ENCODE data around the gene SIDT1. TPM values are rescaled to one million over a fixed set of nuclear protein-coding genes. Genes with fewer than 3 reads are reported as not detected.

SIDT1 gene
- total RNA-seq, 1 experiment from 2014 or later = not detected

DNA sequence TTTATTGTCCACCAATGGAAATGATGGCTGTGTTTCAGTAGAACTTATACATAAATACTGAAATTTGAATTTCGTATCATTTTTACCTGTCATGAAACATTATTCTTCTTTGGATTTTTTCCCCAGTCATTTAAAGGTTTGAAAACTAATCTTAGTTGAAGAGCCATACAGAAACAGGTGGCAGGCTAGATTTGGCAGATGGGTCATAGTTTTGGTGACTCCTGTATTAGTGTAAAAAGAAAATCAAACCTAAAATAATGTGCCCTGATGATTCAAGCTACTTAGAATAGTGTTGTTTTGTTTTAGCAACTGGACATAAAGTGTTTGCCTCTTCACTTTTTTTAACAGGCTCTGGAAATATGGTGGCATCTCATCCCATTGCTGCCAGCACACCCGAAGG lies 68.9 kb downstream of the SIDT1 start:
- H3K56ac ChIP-seq (ENCODE audit: insufficient read length, low read depth, low read length) = no peak overlapping the region
- no peak overlapping the region for H3K27ac ChIP-seq (ENCODE audit: insufficient read length, low read depth, low read length)
- no peak overlapping the region for H3K4me2 ChIP-seq (ENCODE audit: insufficient read depth, insufficient read length, low read length)
- no peak overlapping the region for H4K5ac ChIP-seq (ENCODE audit: insufficient read length, low read depth, low read length)
- no peak overlapping the region for H3K23ac ChIP-seq (ENCODE audit: insufficient read length, low read depth, low read length)
- H3K27ac Mint-ChIP-seq = no peak overlapping the region
- no peak overlapping the region for H2BK20ac ChIP-seq (ENCODE audit: low read depth, low read length, poor library complexity, severe bottlenecking)
- H2BK120ac ChIP-seq (ENCODE audit: low read depth, low read length, poor library complexity, severe bottlenecking) = no peak overlapping the region
- no peak overlapping the region for H2BK5ac ChIP-seq (ENCODE audit: insufficient read length, low read length)
- H4K91ac ChIP-seq (ENCODE audit: insufficient read length, low read depth, low read length) = no peak overlapping the region
- no peak overlapping the region for H2BK15ac ChIP-seq (ENCODE audit: low read depth, low read length)
- no peaks in the 10 kb centered on the region for H3K79me2 ChIP-seq (ENCODE audit: insufficient read depth, low read length)
- H3K23me2 ChIP-seq (ENCODE audit: insufficient read length, low read depth, low read length, poor library complexity, severe bottlenecking) = no peaks in the 10 kb centered on the region
- H3K4me3 Mint-ChIP-seq = no peak overlapping the region
- H3K4me1 Mint-ChIP-seq = peaks cover 7 to 9% of the 10 kb centered on the region in 2 experiments
- no CpG with 5 or more reads among the region's 2 CpGs for WGBS (ENCODE audit: extremely low coverage, insufficient read length, low lambda C conversion rate)
- no peak overlapping the region for H3T11ph ChIP-seq (ENCODE audit: low read length)
- H3K18ac ChIP-seq (ENCODE audit: insufficient read length, low read depth, low read length) = no peak overlapping the region
- no peak overlapping the region for H2AK5ac ChIP-seq (ENCODE audit: insufficient read length, low read length)
- H3K4me1 ChIP-seq (ENCODE audit: insufficient read depth, low read length) = peaks cover 3% of the 10 kb centered on the region; the same call in 1 of the 2 replicates
- no peaks in the 10 kb centered on the region for H3K9me3 Mint-ChIP-seq
- TF ChIP-seq, protein P1, sequence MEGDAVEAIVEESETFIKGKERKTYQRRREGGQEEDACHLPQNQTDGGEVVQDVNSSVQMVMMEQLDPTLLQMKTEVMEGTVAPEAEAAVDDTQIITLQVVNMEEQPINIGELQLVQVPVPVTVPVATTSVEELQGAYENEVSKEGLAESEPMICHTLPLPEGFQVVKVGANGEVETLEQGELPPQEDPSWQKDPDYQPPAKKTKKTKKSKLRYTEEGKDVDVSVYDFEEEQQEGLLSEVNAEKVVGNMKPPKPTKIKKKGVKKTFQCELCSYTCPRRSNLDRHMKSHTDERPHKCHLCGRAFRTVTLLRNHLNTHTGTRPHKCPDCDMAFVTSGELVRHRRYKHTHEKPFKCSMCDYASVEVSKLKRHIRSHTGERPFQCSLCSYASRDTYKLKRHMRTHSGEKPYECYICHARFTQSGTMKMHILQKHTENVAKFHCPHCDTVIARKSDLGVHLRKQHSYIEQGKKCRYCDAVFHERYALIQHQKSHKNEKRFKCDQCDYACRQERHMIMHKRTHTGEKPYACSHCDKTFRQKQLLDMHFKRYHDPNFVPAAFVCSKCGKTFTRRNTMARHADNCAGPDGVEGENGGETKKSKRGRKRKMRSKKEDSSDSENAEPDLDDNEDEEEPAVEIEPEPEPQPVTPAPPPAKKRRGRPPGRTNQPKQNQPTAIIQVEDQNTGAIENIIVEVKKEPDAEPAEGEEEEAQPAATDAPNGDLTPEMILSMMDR (conservative IDR thresholded peaks at IDR 0.05) = no peak
- H3K27me3 Mint-ChIP-seq (ENCODE audit: low read depth) = no peaks in the 10 kb centered on the region
- no peaks in the 10 kb centered on the region for H3K9me3 ChIP-seq (ENCODE audit: control insufficient read depth, low read depth, low read length)
- H3K27me3 ChIP-seq (ENCODE audit: insufficient read depth, low read length) = no peaks in the 10 kb centered on the region
- H3K36me3 Mint-ChIP-seq (ENCODE audit: insufficient read depth in 1 of 3, low read depth in 3 of 3) = no peaks in the 10 kb centered on the region
- H3K79me1 ChIP-seq (ENCODE audit: insufficient read depth, low read depth, low read length, poor library complexity, severe bottlenecking) = no peaks in the 10 kb centered on the region
- no peak overlapping the region for H3K14ac ChIP-seq (ENCODE audit: insufficient read depth, low read length)
- H4K20me1 ChIP-seq (ENCODE audit: control insufficient read depth, insufficient read depth, insufficient read length) = no peaks in the 10 kb centered on the region
- H2AFZ ChIP-seq (ENCODE audit: low read length) = no peak overlapping the region
- DNase-seq = no peak
- H4K8ac ChIP-seq (replicated peaks; ENCODE audit: insufficient read length, low read depth, low read length) = no peak overlapping the region
- no peak overlapping the region for H2BK12ac ChIP-seq (ENCODE audit: insufficient read length, low read depth, low read length)
- no peak overlapping the region for H3K4ac ChIP-seq (ENCODE audit: low read depth, low read length)
- no peak overlapping the region for H3K9ac ChIP-seq (ENCODE audit: extremely low read depth, insufficient read length, low read length)

Data from H9 (cell line).